PC-9 (cell line): ENCODE results near the gene SLC4A11. TPM values are rescaled to one million over a fixed set of nuclear protein-coding genes. Genes with fewer than 3 reads are reported as not detected.

Experiments
- BruUV-seq: library from RNA; stranded (reverse); fragments of 400-500 nt; replicated peaks from 2 replicates; lab custom pipeline; 2021; lab: Mats Ljungman, UMichigan
- CTCF ChIA-PET: fragments of 300-600 bp; sonication (Branson Sonifier 250); formaldehyde crosslinking; loops from one replicate; lab custom pipeline; 2022; ENCODE audit warnings: antibody characterized with exemption; lab: Charles Lee
- POLR2A ChIA-PET: fragments of 300-600 bp; sonication (Branson Sonifier 250); formaldehyde crosslinking; loops from one replicate; lab custom pipeline; 2022; ENCODE audit warnings: antibody characterized with exemption; ENCODE audit not compliant: unreplicated experiment; lab: Charles Lee
- DNase-seq, 2 experiments: peaks; one replicate each; pipeline versions ENCODE4 v3.0.0 to v3.0.0-alpha.2; 2015 to 2022; ENCODE audit warnings: mixed read lengths in 1 of 2
- H2AFZ ChIP-seq: fragments of 200-600 bp; sonication (generic); 2 replicates; pipeline ENCODE4 v1.8.1; 2017; ENCODE audit warnings: antibody characterized with exemption
- H3F3A ChIP-seq: fragments of 200-600 bp; sonication (generic); 2 replicates; pipeline ENCODE4 v1.8.1; 2017; ENCODE audit warnings: antibody characterized with exemption, mild to moderate bottlenecking, low read depth; ENCODE audit not compliant: insufficient read depth
- H3K27ac ChIP-seq: fragments of 200-600 bp; sonication (generic); 2 replicates; pipeline ENCODE4 v1.6.1; 2016; ENCODE audit warnings: mixed run types
- H3K27me3 ChIP-seq: fragments of 200-600 bp; sonication (generic); 2 replicates; pipeline ENCODE4 v1.6.1; 2016; ENCODE audit warnings: low read depth, mixed run types; ENCODE audit not compliant: insufficient read depth
- H3K36me3 ChIP-seq: fragments of 200-600 bp; sonication (generic); 2 replicates; pipeline ENCODE4 v1.6.1; 2016; ENCODE audit warnings: low read depth, mixed run types
- H3K4me1 ChIP-seq: fragments of 200-600 bp; sonication (generic); replicated peaks from 2 replicates; pipeline ENCODE4 v1.6.1; 2016; ENCODE audit warnings: mixed run types; ENCODE audit not compliant: insufficient read depth
- H3K4me2 ChIP-seq: fragments of 200-600 bp; sonication (generic); 2 replicates; pipeline ENCODE4 v1.6.1; 2017; ENCODE audit warnings: mixed run types
- H3K4me3 ChIP-seq: fragments of 200-600 bp; sonication (generic); 2 replicates; pipeline ENCODE4 v1.6.1; 2016; ENCODE audit warnings: mixed run types
- H3K79me2 ChIP-seq: fragments of 200-600 bp; sonication (generic); 2 replicates; pipeline ENCODE4 v1.6.1; 2017; ENCODE audit warnings: low read depth, mixed run types
- H3K9me2 ChIP-seq: fragments of 200-600 bp; sonication (generic); 2 replicates; pipeline ENCODE4 v1.8.1; 2017; ENCODE audit warnings: mild to moderate bottlenecking; ENCODE audit not compliant: insufficient read depth
- H3K9me3 ChIP-seq: fragments of 200-600 bp; sonication (generic); 2 replicates; pipeline ENCODE4 v1.8.1; 2016; ENCODE audit warnings: low read depth; ENCODE audit not compliant: insufficient read depth
- H4K20me1 ChIP-seq: fragments of 200-600 bp; sonication (generic); 2 replicates; pipeline ENCODE4 v1.8.1; 2017; ENCODE audit not compliant: insufficient read depth
- CTCF ChIP-seq: fragments of 200-600 bp; sonication (generic); conservative IDR thresholded peaks from 2 replicates; pipeline ENCODE4 v1.6.1; 2017; ENCODE audit warnings: mixed run types, antibody characterized with exemption, mild to moderate bottlenecking, moderate library complexity
- EZH2 ChIP-seq: fragments of 200-600 bp; sonication (generic); IDR thresholded peaks from 2 replicates; pipeline ENCODE4 v1.8.0; 2017; ENCODE audit warnings: antibody characterized with exemption, low read depth
- intact Hi-C: fragments of 100-400 bp; cut with micrococcal nuclease; formaldehyde crosslinking; loops from one replicate; pipeline ENCODE4 v1.10.0; 2022; ENCODE audit not compliant: unreplicated experiment
- total RNA-seq: library from RNA; stranded (reverse); gene quantifications from 2 replicates; pipeline ENCODE4 v1.2.3, GENCODE V29; 2021

SLC4A11 gene
- total RNA-seq, 1 experiment from 2014 or later = 46.1 TPM

- H3K79me2 ChIP-seq = no peaks in the 10 kb centered on the region
- no peaks in the 10 kb centered on the region for H3K4me1 ChIP-seq
- no peaks in the 10 kb centered on the region for H3K27me3 ChIP-seq
- TF ChIP-seq EZH2 (no peak), CTCF (no peak)
- no peaks in the 10 kb centered on the region for H3F3A ChIP-seq
- intact Hi-C loops = no loop called here
- ChIA-PET POLR2A (no interaction called here), CTCF (no interaction called here)
- no peak overlapping the region for H3K27ac ChIP-seq
- no peak overlapping the region for H3K4me3 ChIP-seq
- no peak overlapping the region for H3K4me2 ChIP-seq
- H2AFZ ChIP-seq = no peak overlapping the region
- BruUV-seq = no TSS peak
- H3K36me3 ChIP-seq = 0 out of 2 replicates have a peak, but pooled peaks cover 3% of the 10 kb centered on the region
- H4K20me1 ChIP-seq = no peaks in the 10 kb centered on the region
- no peaks in the 10 kb centered on the region for H3K9me2 ChIP-seq
- DNase-seq = no peak
- no peaks in the 10 kb centered on the region for H3K9me3 ChIP-seq
Observed at GRCh38 chr20:3193806-3194616, 45.0 kb downstream of the SLC4A11 start.

GRCh38 chr20:3192226-3193015 lies 46.6 kb downstream of the SLC4A11 start:
- Histone ChIP-seq H4K20me1 (no peaks in the 10 kb centered on the region), H3K4me1 (no peaks in the 10 kb centered on the region), H3K36me3 (0 out of 2 replicates have a peak, but pooled peaks cover 3% of the 10 kb centered on the region), H3K9me3 (no peaks in the 10 kb centered on the region), H3K27ac (no peak overlapping the region), H3K9me2 (no peaks in the 10 kb centered on the region), H3F3A (no peaks in the 10 kb centered on the region), H3K79me2 (no peaks in the 10 kb centered on the region), H3K27me3 (no peaks in the 10 kb centered on the region), H3K4me2 (no peak overlapping the region), H3K4me3 (no peak overlapping the region), H2AFZ (no peak overlapping the region)
- POLR2A ChIA-PET = no interaction called here
- intact Hi-C loops = no loop called here
- no peak for TF ChIP-seq EZH2
- TF ChIP-seq CTCF = no peak
- no peak for DNase-seq
- no TSS peak for BruUV-seq
- CTCF ChIA-PET = interaction anchor here (0.6 kb wide), 1 partner anchor 164 kb away, joined by 3 read pairs; no protein-coding TSS in a partner anchor

- ChIA-PET POLR2A (no interaction called here), CTCF (interaction anchor here (0.6 kb wide), 1 partner anchor 10 kb away, joined by 5 read pairs; no protein-coding TSS in a partner anchor)
- Histone ChIP-seq H3K36me3 (0 out of 2 replicates have a peak, but pooled peaks cover 3% of the 10 kb centered on the region), H3K9me2 (no peaks in the 10 kb centered on the region), H2AFZ (no peak overlapping the region), H3K27ac (no peak overlapping the region), H3F3A (no peaks in the 10 kb centered on the region), H3K4me3 (no peak overlapping the region), H3K9me3 (no peaks in the 10 kb centered on the region), H3K79me2 (no peaks in the 10 kb centered on the region), H3K4me2 (no peak overlapping the region), H3K27me3 (no peaks in the 10 kb centered on the region), H4K20me1 (no peaks in the 10 kb centered on the region), H3K4me1 (no peaks in the 10 kb centered on the region)
- BruUV-seq = no TSS peak
- intact Hi-C loops = no loop called here
- DNase-seq = no peak
- TF ChIP-seq EZH2 = no peak
- TF ChIP-seq CTCF = no peak
Observed at GRCh38 chr20:3190681-3191111, 48.3 kb downstream of the SLC4A11 start.
